SJCRH30 (cell line): ENCODE data around the gene HTRA3. TPM values are rescaled to one million over a fixed set of nuclear protein-coding genes. Genes with fewer than 3 reads are reported as not detected.

ENCODE experiments used
- DNase-seq, 2 experiments: peaks; one replicate each; pipeline ENCODE4 v3.0.0-alpha.2; 2015 to 2020
- H3K27ac ChIP-seq: fragments of 250-450 bp; sonication (Bioruptor Pico); 2 replicates; pipeline ENCODE4 v1.5.1; 2020; ENCODE audit warnings: mild to moderate bottlenecking, moderate library complexity
- H3K27me3 ChIP-seq: fragments of 250-450 bp; sonication (Bioruptor Pico); 2 replicates; pipeline ENCODE4 v1.5.1; 2020; ENCODE audit warnings: mild to moderate bottlenecking, moderate library complexity
- H3K36me3 ChIP-seq: fragments of 250-450 bp; sonication (Bioruptor Pico); 2 replicates; pipeline ENCODE4 v1.5.1; 2020; ENCODE audit warnings: mild to moderate bottlenecking, moderate library complexity
- H3K4me1 ChIP-seq: fragments of 250-450 bp; sonication (Bioruptor Pico); 2 replicates; pipeline ENCODE4 v1.5.1; 2020; ENCODE audit warnings: mild to moderate bottlenecking, moderate library complexity
- H3K4me3 ChIP-seq: fragments of 250-450 bp; sonication (Bioruptor Pico); 2 replicates; pipeline ENCODE4 v1.5.1; 2020; ENCODE audit warnings: mild to moderate bottlenecking, moderate library complexity
- H3K9me3 ChIP-seq: fragments of 250-450 bp; sonication (Bioruptor Pico); replicated peaks from 2 replicates; pipeline ENCODE4 v1.5.1; 2020; ENCODE audit warnings: mild to moderate bottlenecking, moderate library complexity
- total RNA-seq: library from RNA; depleted of rRNA; stranded (reverse); fragments of >200 nt; shearing (Covaris generic); gene quantifications from 2 replicates; pipeline ENCODE4 v1.2.3, GENCODE V29; 2014

The HTRA3 gene
- total RNA-seq, 1 experiment from 2014 or later, result 0.08 TPM

GRCh38 chr4:8250637-8251036, 18.9 kb upstream of the HTRA3 start:
- no peak for DNase-seq
- H3K4me1 ChIP-seq, result peaks cover 18% of the 10 kb centered on the region; the same call in 1 of the 2 replicates
- H3K4me3 ChIP-seq, result no peak overlapping the region
- H3K27me3 ChIP-seq, result no peaks in the 10 kb centered on the region
- H3K9me3 ChIP-seq, result no peaks in the 10 kb centered on the region
- H3K36me3 ChIP-seq, result no peaks in the 10 kb centered on the region
- H3K27ac ChIP-seq, result no peak overlapping the region

- no peaks in the 10 kb centered on the region for H3K36me3 ChIP-seq
- DNase-seq, result peak; percentile 37 to 42
- peaks cover 22% of the 10 kb centered on the region; the same call in 1 of the 2 replicates for H3K4me1 ChIP-seq
- no peak overlapping the region for H3K27ac ChIP-seq
- H3K27me3 ChIP-seq, result no peaks in the 10 kb centered on the region
- H3K9me3 ChIP-seq, result no peaks in the 10 kb centered on the region
- no peak overlapping the region for H3K4me3 ChIP-seq
Observed at GRCh38 chr4:8251110-8251883, 18.3 kb upstream of the HTRA3 start.

- Histone ChIP-seq H3K9me3 (no peaks in the 10 kb centered on the region), H3K27me3 (no peaks in the 10 kb centered on the region), H3K36me3 (no peaks in the 10 kb centered on the region), H3K4me3 (no peak overlapping the region), H3K4me1 (peaks cover 24% of the 10 kb centered on the region; the same call in 1 of the 2 replicates), H3K27ac (no peak overlapping the region)
- peak in 1 of 2 experiments; percentile 48 for DNase-seq
Observed at GRCh38 chr4:8252301-8253173, 17.0 kb upstream of the HTRA3 start.

DNA sequence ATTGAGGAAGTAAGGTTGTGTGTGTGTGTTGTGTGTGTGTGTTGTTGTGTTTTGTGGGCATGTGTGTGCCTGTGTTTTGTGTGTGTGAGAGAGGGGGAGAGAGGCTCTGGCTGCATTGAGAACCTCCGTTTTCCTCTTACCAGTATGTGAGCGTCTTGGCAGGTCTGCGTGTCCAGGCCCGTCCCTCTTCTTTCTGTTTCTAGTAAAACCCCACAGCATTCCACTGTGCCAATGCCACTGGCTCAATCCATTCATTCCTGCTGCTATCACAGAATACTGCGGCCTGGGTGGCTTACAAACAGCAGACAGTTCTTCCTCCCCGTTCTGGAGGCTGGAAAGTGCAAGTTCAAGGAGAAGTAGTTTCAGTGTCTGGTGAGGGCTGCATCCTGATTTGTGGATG, 15.5 kb upstream of the HTRA3 start:
- Histone ChIP-seq H3K27me3 (no peaks in the 10 kb centered on the region), H3K27ac (no peak overlapping the region), H3K9me3 (no peaks in the 10 kb centered on the region), H3K36me3 (no peaks in the 10 kb centered on the region), H3K4me1 (peaks cover 24% of the 10 kb centered on the region; the same call in 1 of the 2 replicates), H3K4me3 (no peak overlapping the region)
- no peak for DNase-seq

- H3K4me1 ChIP-seq, result peaks cover 35% of the 10 kb centered on the region
- H3K4me3 ChIP-seq, result no peak overlapping the region
- H3K9me3 ChIP-seq, result no peaks in the 10 kb centered on the region
- no peaks in the 10 kb centered on the region for H3K36me3 ChIP-seq
- H3K27ac ChIP-seq, result peak overlapping the region; percentile 64
- H3K27me3 ChIP-seq, result no peaks in the 10 kb centered on the region
- peak; percentile 92 to 93 for DNase-seq
Observed at GRCh38 chr4:8255698-8256441, 13.7 kb upstream of the HTRA3 start.

- Histone ChIP-seq H3K27me3 (no peaks in the 10 kb centered on the region), H3K9me3 (no peaks in the 10 kb centered on the region), H3K36me3 (no peaks in the 10 kb centered on the region), H3K4me3 (no peak overlapping the region), H3K4me1 (peaks cover 36% of the 10 kb centered on the region), H3K27ac (no peak overlapping the region)
- DNase-seq, result no peak
Observed at GRCh38 chr4:8257854-8258253, 11.7 kb upstream of the HTRA3 start.

- Histone ChIP-seq H3K4me1 (peaks cover 29% of the 10 kb centered on the region), H3K27ac (no peak overlapping the region), H3K27me3 (no peaks in the 10 kb centered on the region), H3K36me3 (no peaks in the 10 kb centered on the region), H3K9me3 (no peaks in the 10 kb centered on the region), H3K4me3 (no peak overlapping the region)
- no peak for DNase-seq
Observed at GRCh38 chr4:8258552-8259212, 10.9 kb upstream of the HTRA3 start.

- H3K9me3 ChIP-seq, result no peaks in the 10 kb centered on the region
- no peak overlapping the region for H3K27ac ChIP-seq
- no peak overlapping the region for H3K4me3 ChIP-seq
- DNase-seq, result no peak
- peaks cover 29% of the 10 kb centered on the region for H3K4me1 ChIP-seq
- H3K36me3 ChIP-seq, result no peaks in the 10 kb centered on the region
- H3K27me3 ChIP-seq, result no peaks in the 10 kb centered on the region
Observed at GRCh38 chr4:8259743-8260430, 9.7 kb upstream of the HTRA3 start.

DNA sequence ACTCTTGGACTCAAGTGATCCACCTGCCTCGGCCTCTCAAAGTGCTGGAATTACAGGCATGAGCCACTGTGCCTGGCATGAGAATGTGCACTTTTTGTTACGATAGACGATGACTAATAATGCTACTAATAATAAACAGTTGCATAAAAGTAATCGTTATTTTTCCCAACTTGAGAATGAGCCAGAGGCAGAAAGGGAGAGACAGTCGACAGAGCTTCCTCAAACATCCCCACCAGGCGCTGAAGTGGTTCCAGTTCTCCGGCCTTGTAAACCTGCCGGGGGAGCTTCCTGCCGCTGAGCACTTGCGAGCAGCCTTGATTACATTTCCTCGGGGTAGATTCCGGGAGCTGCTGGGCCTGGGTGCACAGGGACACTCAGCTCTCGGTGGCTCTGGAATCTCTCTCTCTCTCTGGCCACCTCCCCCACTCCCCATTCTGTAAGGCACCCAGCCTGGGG, 8.9 kb upstream of the HTRA3 start:
- H3K4me1 ChIP-seq, result peaks cover 29% of the 10 kb centered on the region
- no peak overlapping the region for H3K27ac ChIP-seq
- H3K36me3 ChIP-seq, result no peaks in the 10 kb centered on the region
- H3K27me3 ChIP-seq, result no peaks in the 10 kb centered on the region
- no peaks in the 10 kb centered on the region for H3K9me3 ChIP-seq
- peak; percentile 39 to 49 for DNase-seq
- no peak overlapping the region for H3K4me3 ChIP-seq

DNA sequence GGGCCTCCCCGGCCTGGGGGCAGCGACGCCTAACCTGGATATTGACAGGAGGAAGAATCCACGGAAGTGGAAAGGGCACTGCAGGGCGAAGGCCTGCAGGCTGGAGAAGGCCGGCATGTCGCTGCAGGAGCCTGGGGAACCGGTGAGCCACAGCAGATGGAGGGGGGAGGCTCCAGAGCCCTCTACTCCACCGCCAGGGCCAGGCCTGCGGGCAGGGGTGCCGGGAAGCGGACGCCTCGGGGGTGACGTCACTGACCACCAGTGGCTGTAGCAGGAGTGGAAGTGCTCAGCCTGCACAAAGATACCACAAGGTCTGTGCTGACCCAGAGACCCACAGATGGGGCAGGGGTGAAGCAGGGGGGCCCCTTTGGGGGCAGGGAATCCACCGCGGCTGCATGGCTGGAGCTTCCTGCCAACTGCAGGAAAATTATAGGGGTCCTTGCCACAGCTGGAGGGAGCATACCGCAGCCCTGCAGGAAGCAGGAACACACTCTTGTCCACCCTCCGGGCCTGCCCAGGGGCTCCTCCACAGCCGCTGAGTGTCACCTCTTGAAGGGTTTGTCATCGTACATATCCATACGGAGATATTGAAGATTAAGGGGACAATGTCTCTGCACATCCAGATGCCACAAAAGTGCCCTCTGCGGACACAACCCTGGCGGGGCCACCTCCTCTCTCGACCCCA, 7.6 kb upstream of the HTRA3 start:
- H3K4me1 ChIP-seq, result peaks cover 24% of the 10 kb centered on the region
- no peak overlapping the region for H3K27ac ChIP-seq
- DNase-seq, result peak; percentile 84 to 88

DNA sequence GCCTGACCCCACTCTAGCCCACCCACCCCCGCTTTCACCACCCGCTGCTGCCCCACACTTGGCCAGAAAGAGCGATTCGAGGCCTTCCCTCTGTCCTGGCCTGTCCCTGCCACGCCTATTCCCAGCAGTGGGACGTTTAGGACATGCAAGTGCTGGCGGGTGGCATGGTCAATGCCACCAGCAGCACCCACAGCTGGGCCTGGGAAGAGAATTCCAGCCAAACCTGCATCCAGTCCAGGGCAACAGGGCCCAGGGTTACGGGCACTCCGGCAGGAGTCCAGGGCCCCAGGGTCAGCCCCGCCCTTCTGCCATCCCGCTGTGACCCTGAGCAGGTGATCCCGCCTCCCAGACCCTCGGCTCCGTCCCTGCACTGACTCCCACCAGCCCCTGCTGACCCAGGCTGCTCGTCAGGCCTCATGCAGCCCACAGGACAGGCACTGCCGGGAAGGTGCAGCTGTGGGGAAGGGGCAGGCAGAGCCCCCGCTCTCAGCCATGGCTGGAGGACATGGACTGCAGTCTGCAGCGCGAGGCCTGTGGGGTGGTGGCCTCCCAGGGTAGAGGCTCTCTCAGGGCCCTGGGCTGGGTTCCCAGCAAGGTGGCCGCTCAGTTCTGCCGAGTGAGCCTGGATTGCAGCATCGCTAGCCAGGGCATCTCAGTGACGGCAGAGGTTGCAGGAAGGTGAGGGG, 6.8 kb upstream of the HTRA3 start:
- H3K4me1 ChIP-seq, result peaks cover 26% of the 10 kb centered on the region
- H3K36me3 ChIP-seq, result no peaks in the 10 kb centered on the region
- H3K4me3 ChIP-seq, result no peak overlapping the region
- H3K27me3 ChIP-seq, result no peaks in the 10 kb centered on the region
- no peak overlapping the region for H3K27ac ChIP-seq
- no peaks in the 10 kb centered on the region for H3K9me3 ChIP-seq
- DNase-seq, result no peak

More for the DNA sequence above, 7.6 kb upstream of the HTRA3 start:
- H3K36me3 ChIP-seq, result no peaks in the 10 kb centered on the region
- H3K4me3 ChIP-seq, result no peak overlapping the region
- H3K27me3 ChIP-seq, result no peaks in the 10 kb centered on the region
- no peaks in the 10 kb centered on the region for H3K9me3 ChIP-seq

DNA sequence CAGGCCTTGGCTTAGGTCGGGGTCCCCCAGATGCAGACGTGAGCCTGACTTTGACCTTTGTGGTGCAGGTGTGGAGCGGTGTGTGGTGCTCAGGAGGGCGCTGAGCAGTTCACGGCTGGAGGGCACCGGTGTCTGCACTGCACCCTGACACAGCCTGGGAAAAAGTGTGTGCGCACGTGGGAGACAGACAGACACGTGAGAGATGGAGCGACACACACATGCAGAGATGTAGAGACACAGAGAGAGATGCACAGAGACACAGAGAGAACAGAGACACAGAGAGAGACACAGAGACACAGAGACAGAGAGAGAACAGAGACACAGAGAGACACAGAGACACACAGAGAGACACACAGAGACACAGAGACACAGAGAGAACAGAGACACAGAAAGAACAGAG, 6.2 kb upstream of the HTRA3 start:
- Histone ChIP-seq H3K36me3 (no peaks in the 10 kb centered on the region), H3K4me3 (no peak overlapping the region), H3K27me3 (no peaks in the 10 kb centered on the region), H3K9me3 (no peaks in the 10 kb centered on the region), H3K27ac (no peak overlapping the region), H3K4me1 (peaks cover 26% of the 10 kb centered on the region)
- DNase-seq, result no peak

DNA sequence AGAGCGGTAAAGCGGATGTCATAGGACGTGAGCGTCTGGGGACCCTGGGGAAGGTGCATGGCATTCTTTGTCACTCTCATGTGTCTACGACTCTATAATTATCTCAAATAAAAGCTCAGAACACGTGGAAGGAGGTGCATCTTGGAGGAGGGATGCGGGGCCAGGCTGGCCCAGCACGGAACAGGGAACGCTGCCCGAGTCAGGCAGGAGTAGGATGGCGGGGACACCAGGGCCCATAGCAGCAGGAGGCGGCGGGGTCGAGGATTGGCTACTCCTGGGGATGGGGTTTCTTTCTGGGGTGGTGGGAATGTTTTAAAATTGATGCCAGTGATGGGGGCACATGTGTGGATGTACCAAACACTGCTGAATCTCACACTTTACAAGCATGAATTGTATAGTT, 5.4 kb upstream of the HTRA3 start:
- peaks cover 26% of the 10 kb centered on the region for H3K4me1 ChIP-seq
- no peaks in the 10 kb centered on the region for H3K36me3 ChIP-seq
- no peaks in the 10 kb centered on the region for H3K27me3 ChIP-seq
- no peak overlapping the region for H3K4me3 ChIP-seq
- H3K27ac ChIP-seq, result no peak overlapping the region
- no peaks in the 10 kb centered on the region for H3K9me3 ChIP-seq
- DNase-seq, result no peak
